HepG2 (cell line): Measurements from ENCODE around the gene SRSF8. TPM values are rescaled to one million over a fixed set of nuclear protein-coding genes. Genes with fewer than 3 reads are reported as not detected.

ENCODE experiments used
- ATAC-seq: fragments of 200-7000 bp; cut with Tn5 transposase; 3 replicates; pipeline ENCODE4 v1.9.1; 2020; ENCODE audit warnings: mild to moderate bottlenecking, moderate library complexity
- BruUV-seq: library from RNA; stranded (reverse); fragments of 400-500 nt; replicated peaks from 2 replicates; lab custom pipeline; 2021; lab: Mats Ljungman, UMichigan
- CTCF ChIA-PET: fragments of 300-600 bp; formaldehyde crosslinking; extraction: SDS; loops from one replicate; lab custom pipeline; 2021; ENCODE audit warnings: low total read pairs, inconsistent platforms, low intra/inter-chr PET ratio; lab: Yijun Ruan, JAX
- POLR2A ChIA-PET: fragments of 350-600 bp; sonication (Branson Sonifier 250); formaldehyde crosslinking; loops from one replicate; lab custom pipeline; 2020; ENCODE audit warnings: antibody characterized with exemption, inconsistent platforms; lab: Yijun Ruan, JAX
- DNase-seq: peaks from one replicate; pipeline ENCODE4 v3.0.0-alpha.2; 2015; ENCODE audit warnings: low spot score
- FAIRE-seq: peaks from 3 replicates; lab custom pipeline; 2011; peaks lifted over from hg19 to GRCh38; lab: Jason Lieb, UNC
- H2AFZ ChIP-seq: one replicate; pipeline ENCODE4 v1.6.1; 2011; ENCODE audit warnings: low read length, inconsistent platforms
- H3K27ac ChIP-seq: fragments of 300-600 bp; 3 replicates; pipeline ENCODE4 v1.8.0; 2011; ENCODE audit warnings: mixed run types, mild to moderate bottlenecking, mixed read lengths, low read length, inconsistent platforms; ENCODE audit not compliant: insufficient read depth; ENCODE audit errors: extremely low read length
- H3K27me3 ChIP-seq, 2 experiments: fragments of 200-600 bp in 1 of 2; 2 replicates in 1 of 2; 3 replicates in 1 of 2; pipeline versions ENCODE4 v1.6.0 to v1.8.0; 2011; ENCODE audit warnings: low read length in 2 of 2, mild to moderate bottlenecking in 2 of 2, moderate library complexity in 2 of 2, inconsistent platforms in 1 of 2; ENCODE audit not compliant: insufficient read depth in 2 of 2, control insufficient read depth in 1 of 2
- H3K36me3 ChIP-seq, 2 experiments: fragments of 200-600 bp in 1 of 2; replicated peaks in 1 of 2; 2 replicates in 1 of 2; 3 replicates in 1 of 2; pipeline versions ENCODE4 v1.5.1 to v1.8.0; 2011; ENCODE audit warnings: low read length in 2 of 2, inconsistent platforms in 1 of 2; ENCODE audit not compliant: insufficient read depth in 2 of 2, control insufficient read depth in 1 of 2
- H3K4me1 ChIP-seq: 2 replicates; pipeline ENCODE4 v1.5.1; 2012; ENCODE audit warnings: low read length, inconsistent platforms; ENCODE audit not compliant: insufficient read depth
- H3K4me2 ChIP-seq: 2 replicates; pipeline ENCODE4 v1.6.0; 2011; ENCODE audit warnings: low read depth, low read length, inconsistent platforms
- H3K4me3 ChIP-seq, 3 experiments: fragments of 200-600 bp in 1 of 3; sonication (generic), shearing (Covaris generic) in 1 of 3; replicated peaks in 1 of 3; 2 replicates each; pipeline ENCODE4 v1.5.1; 2011 to 2016; ENCODE audit warnings: low read length in 3 of 3, inconsistent platforms in 2 of 3, low read depth in 2 of 3, mild to moderate bottlenecking in 2 of 3, control low read depth in 1 of 3, mixed read lengths in 1 of 3; ENCODE audit not compliant: insufficient read depth in 1 of 3
- H3K79me2 ChIP-seq: one replicate; pipeline ENCODE4 v1.6.1; 2011; ENCODE audit warnings: low read length, inconsistent platforms; ENCODE audit not compliant: insufficient read depth
- H3K9ac ChIP-seq: 2 replicates; pipeline ENCODE4 v1.6.0; 2011; ENCODE audit warnings: mild to moderate bottlenecking, low read depth, low read length, inconsistent platforms; ENCODE audit not compliant: insufficient read depth
- H3K9me3 ChIP-seq: 2 replicates; pipeline ENCODE4 v1.5.1; 2012; ENCODE audit warnings: mild to moderate bottlenecking, low read length
- H4K20me1 ChIP-seq: 2 replicates; pipeline ENCODE4 v1.6.0; 2011; ENCODE audit warnings: inconsistent platforms, mild to moderate bottlenecking, low read length, moderate library complexity; ENCODE audit not compliant: insufficient read depth
- BCL6 ChIP-seq: IDR thresholded peaks from 2 replicates; pipeline ENCODE4 v1.6.1; 2016; ENCODE audit warnings: missing genetic modification reagents, missing compliant biosample characterization
- ISL2 ChIP-seq: sonication (generic); formaldehyde crosslinking; IDR thresholded peaks from 2 replicates; pipeline ENCODE4 v1.5.0; 2020; ENCODE audit warnings: missing genetic modification reagents
- JARID2 ChIP-seq: sonication (generic); formaldehyde crosslinking; IDR thresholded peaks from 2 replicates; pipeline ENCODE4 v1.8.1; 2023; ENCODE audit warnings: missing genetic modification reagents, inconsistent platforms; ENCODE audit not compliant: insufficient replicate concordance
- MBNL3 ChIP-seq: fragments of 250-450 bp; sonication (Bioruptor Pico); conservative IDR thresholded peaks from 2 replicates; pipeline ENCODE4 v1.8.0; 2022; ENCODE audit warnings: mild to moderate bottlenecking, inconsistent platforms
- NFATC3 ChIP-seq: sonication (generic); formaldehyde crosslinking; IDR thresholded peaks from 2 replicates; pipeline ENCODE4 v1.5.1; 2020; ENCODE audit warnings: mild to moderate bottlenecking, missing genetic modification reagents
- NFIB ChIP-seq: sonication (generic); formaldehyde crosslinking; IDR thresholded peaks from 2 replicates; pipeline ENCODE4 v1.9.0; 2021; ENCODE audit warnings: missing genetic modification reagents, mild to moderate bottlenecking, borderline replicate concordance
- SIX4 ChIP-seq: sonication (generic); formaldehyde crosslinking; IDR thresholded peaks from 2 replicates; pipeline ENCODE4 v1.4.0; 2020; ENCODE audit warnings: missing genetic modification reagents
- U2AF1 ChIP-seq: fragments of 200-400 bp; formaldehyde crosslinking; optimal IDR thresholded peaks from 2 replicates; pipeline ENCODE3; 2017; ENCODE audit warnings: mild to moderate bottlenecking, low read depth, low read length
- ZNF317 ChIP-seq: sonication (generic); formaldehyde crosslinking; IDR thresholded peaks from 2 replicates; pipeline ENCODE4 v1.5.0; 2020; ENCODE audit warnings: mild to moderate bottlenecking, missing genetic modification reagents
- ZNF816 ChIP-seq: sonication (generic); formaldehyde crosslinking; IDR thresholded peaks from 2 replicates; pipeline ENCODE4 v1.8.0; 2022; ENCODE audit warnings: missing genetic modification reagents, mild to moderate bottlenecking, borderline replicate concordance
- WGBS: methylation state at CpG from one replicate; pipeline ENCODE4 v1.1.6; 2017; ENCODE audit warnings: low lambda C conversion rate; 5-methylcytosine and 5-hydroxymethylcytosine counted together
- in situ Hi-C: cut with HindIII; loops from 2 replicates; pipeline ENCODE4 v1.10.0; 2017; ENCODE audit warnings: low pct_unique_long_range_greater_than_20kb; ENCODE audit not compliant: extremely low pct_ligation_motif_present
- intact Hi-C: fragments of 100-400 bp; cut with micrococcal nuclease; formaldehyde crosslinking; loops from one replicate; pipeline ENCODE4 v1.10.0; 2022; ENCODE audit not compliant: unreplicated experiment
- polyA plus RNA-seq, 8 experiments: library from polyadenylated mRNA; depleted of rRNA in 3 of 8; stranded (reverse) in 7 of 8; unstranded in 1 of 8; fragments of >200 nt; fragmentation: Illumina TruSeq in 4 of 8; extraction: Trizol in 4 of 8; gene quantifications; 2 replicates each; pipeline versions ENCODE4 v1.2.1 to v1.2.3, GENCODE V29; 2011 to 2016; ENCODE audit warnings: low read depth in 4 of 8, missing spikeins in 1 of 8, mixed read lengths in 1 of 8; ENCODE audit not compliant: insufficient read depth in 1 of 8
- total RNA-seq, 5 experiments: library from RNA; depleted of rRNA; stranded (reverse); fragments of >200 nt; fragmentation: Illumina TruSeq; extraction: Trizol; gene quantifications; 2 replicates each; pipeline ENCODE4 v1.2.3, GENCODE V29; 2016; ENCODE audit warnings: low read depth in 1 of 5
- TF ChIP-seq, protein P1 (sequence below): sonication (generic); formaldehyde crosslinking; IDR thresholded peaks from 2 replicates; pipeline ENCODE4 v1.5.1; 2020; ENCODE audit warnings: missing genetic modification reagents, mild to moderate bottlenecking, borderline replicate concordance
- TF ChIP-seq, protein P2 (sequence below): sonication (generic); formaldehyde crosslinking; conservative IDR thresholded peaks from 2 replicates; pipeline ENCODE4 v1.8.0; 2022; ENCODE audit warnings: low read depth, missing genetic modification reagents
- TF ChIP-seq, protein P3 (sequence below): sonication (generic); formaldehyde crosslinking; IDR thresholded peaks from 2 replicates; pipeline ENCODE4 v1.8.0; 2022; ENCODE audit warnings: mild to moderate bottlenecking, missing genetic modification reagents; ENCODE audit not compliant: insufficient replicate concordance
- TF ChIP-seq, protein P4 (sequence below): sonication (generic); formaldehyde crosslinking; IDR thresholded peaks from 2 replicates; pipeline ENCODE4 v1.4.0; 2020; ENCODE audit warnings: missing genetic modification reagents, mild to moderate bottlenecking, borderline replicate concordance

SRSF8 gene
- total and polyA plus RNA-seq, 2 of the 13 experiments (the other 11 are each of a cell fraction or from before 2014, with no cell fraction given) = 21.8 to 25.8 TPM

DNA sequence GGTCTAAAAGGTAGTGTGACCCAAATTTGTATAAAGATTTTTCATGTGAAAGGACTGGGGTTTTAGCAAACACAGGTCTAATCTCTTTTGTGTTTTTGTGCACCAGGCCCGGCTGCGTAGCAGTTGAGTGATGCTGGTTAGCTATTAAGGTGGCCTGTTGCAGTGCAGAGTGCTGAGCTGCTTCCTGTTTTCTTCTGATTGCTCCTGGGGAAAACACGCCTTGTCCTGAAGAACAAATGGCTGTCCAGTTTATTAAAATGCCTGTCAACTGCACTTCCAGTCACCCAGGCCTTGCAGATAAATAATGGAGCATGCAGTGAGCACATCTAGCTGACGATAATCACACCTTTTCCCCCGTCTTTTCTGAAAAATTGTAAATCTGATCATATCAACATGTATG is 1.8 kb downstream of the SRSF8 start:
- POLR2A ChIA-PET = interaction anchor here (0.6 to 3.5 kb wide), 10 partner anchors 8 to 1321 kb away, joined by 3 to 48 read pairs (median 10); partner anchors contain the start of genes CCDC82, CEP57, CWC15 and ENDOD1
- FAIRE-seq = peak; percentile 73
- in situ Hi-C loops = loop anchor here (10.0 kb wide), 1 partner anchor 636 kb away; no protein-coding TSS in a partner anchor
- TF ChIP-seq NFATC3 (CRISPR knock-in tag) (no peak), ZNF816 (CRISPR knock-in tag) (no peak), ZNF317 (CRISPR knock-in tag) (no peak), MBNL3 (CRISPR knock-in tag) (no peak), SIX4 (CRISPR knock-in tag) (no peak), JARID2 (CRISPR knock-in tag) (no peak), BCL6 (CRISPR knock-in tag) (no peak), NFIB (CRISPR knock-in tag) (no peak), ISL2 (CRISPR knock-in tag) (0 out of 2 replicates have a peak, but pooled peaks have one; percentile 42), U2AF1 (no peak)
- TF ChIP-seq, protein P1, sequence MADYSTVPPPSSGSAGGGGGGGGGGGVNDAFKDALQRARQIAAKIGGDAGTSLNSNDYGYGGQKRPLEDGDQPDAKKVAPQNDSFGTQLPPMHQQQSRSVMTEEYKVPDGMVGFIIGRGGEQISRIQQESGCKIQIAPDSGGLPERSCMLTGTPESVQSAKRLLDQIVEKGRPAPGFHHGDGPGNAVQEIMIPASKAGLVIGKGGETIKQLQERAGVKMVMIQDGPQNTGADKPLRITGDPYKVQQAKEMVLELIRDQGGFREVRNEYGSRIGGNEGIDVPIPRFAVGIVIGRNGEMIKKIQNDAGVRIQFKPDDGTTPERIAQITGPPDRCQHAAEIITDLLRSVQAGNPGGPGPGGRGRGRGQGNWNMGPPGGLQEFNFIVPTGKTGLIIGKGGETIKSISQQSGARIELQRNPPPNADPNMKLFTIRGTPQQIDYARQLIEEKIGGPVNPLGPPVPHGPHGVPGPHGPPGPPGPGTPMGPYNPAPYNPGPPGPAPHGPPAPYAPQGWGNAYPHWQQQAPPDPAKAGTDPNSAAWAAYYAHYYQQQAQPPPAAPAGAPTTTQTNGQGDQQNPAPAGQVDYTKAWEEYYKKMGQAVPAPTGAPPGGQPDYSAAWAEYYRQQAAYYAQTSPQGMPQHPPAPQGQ (CRISPR knock-in tag) = no peak
- TF ChIP-seq, protein P2, sequence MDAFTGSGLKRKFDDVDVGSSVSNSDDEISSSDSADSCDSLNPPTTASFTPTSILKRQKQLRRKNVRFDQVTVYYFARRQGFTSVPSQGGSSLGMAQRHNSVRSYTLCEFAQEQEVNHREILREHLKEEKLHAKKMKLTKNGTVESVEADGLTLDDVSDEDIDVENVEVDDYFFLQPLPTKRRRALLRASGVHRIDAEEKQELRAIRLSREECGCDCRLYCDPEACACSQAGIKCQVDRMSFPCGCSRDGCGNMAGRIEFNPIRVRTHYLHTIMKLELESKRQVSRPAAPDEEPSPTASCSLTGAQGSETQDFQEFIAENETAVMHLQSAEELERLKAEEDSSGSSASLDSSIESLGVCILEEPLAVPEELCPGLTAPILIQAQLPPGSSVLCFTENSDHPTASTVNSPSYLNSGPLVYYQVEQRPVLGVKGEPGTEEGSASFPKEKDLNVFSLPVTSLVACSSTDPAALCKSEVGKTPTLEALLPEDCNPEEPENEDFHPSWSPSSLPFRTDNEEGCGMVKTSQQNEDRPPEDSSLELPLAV = no peak
- TF ChIP-seq, protein P3, sequence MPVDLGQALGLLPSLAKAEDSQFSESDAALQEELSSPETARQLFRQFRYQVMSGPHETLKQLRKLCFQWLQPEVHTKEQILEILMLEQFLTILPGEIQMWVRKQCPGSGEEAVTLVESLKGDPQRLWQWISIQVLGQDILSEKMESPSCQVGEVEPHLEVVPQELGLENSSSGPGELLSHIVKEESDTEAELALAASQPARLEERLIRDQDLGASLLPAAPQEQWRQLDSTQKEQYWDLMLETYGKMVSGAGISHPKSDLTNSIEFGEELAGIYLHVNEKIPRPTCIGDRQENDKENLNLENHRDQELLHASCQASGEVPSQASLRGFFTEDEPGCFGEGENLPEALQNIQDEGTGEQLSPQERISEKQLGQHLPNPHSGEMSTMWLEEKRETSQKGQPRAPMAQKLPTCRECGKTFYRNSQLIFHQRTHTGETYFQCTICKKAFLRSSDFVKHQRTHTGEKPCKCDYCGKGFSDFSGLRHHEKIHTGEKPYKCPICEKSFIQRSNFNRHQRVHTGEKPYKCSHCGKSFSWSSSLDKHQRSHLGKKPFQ (CRISPR knock-in tag) = no peak
- TF ChIP-seq, protein P4, sequence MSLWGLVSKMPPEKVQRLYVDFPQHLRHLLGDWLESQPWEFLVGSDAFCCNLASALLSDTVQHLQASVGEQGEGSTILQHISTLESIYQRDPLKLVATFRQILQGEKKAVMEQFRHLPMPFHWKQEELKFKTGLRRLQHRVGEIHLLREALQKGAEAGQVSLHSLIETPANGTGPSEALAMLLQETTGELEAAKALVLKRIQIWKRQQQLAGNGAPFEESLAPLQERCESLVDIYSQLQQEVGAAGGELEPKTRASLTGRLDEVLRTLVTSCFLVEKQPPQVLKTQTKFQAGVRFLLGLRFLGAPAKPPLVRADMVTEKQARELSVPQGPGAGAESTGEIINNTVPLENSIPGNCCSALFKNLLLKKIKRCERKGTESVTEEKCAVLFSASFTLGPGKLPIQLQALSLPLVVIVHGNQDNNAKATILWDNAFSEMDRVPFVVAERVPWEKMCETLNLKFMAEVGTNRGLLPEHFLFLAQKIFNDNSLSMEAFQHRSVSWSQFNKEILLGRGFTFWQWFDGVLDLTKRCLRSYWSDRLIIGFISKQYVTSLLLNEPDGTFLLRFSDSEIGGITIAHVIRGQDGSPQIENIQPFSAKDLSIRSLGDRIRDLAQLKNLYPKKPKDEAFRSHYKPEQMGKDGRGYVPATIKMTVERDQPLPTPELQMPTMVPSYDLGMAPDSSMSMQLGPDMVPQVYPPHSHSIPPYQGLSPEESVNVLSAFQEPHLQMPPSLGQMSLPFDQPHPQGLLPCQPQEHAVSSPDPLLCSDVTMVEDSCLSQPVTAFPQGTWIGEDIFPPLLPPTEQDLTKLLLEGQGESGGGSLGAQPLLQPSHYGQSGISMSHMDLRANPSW (CRISPR knock-in tag) = 0 out of 2 replicates have a peak, but pooled peaks have one; percentile 35

More for the DNA sequence above, 1.8 kb downstream of the SRSF8 start:
- Histone ChIP-seq H3K27ac (peak overlapping the region; percentile 93), H3K9me3 (no peaks in the 10 kb centered on the region), H3K27me3 (no peaks in the 10 kb centered on the region; a peak in 1 of 5 replicates), H3K4me1 (peaks cover 18% of the 10 kb centered on the region), H4K20me1 (peaks cover 3% of the 10 kb centered on the region; the same call in 1 of the 2 replicates), H3K79me2 (peaks cover 24% of the 10 kb centered on the region), H3K36me3 (no peaks in the 10 kb centered on the region), H2AFZ (no peak overlapping the region), H3K4me3 (peak overlapping the region; percentile 80 to 97 (median 93)), H3K9ac (peak overlapping the region; percentile 94), H3K4me2 (peak overlapping the region; percentile 82)
- under 1% methylated on average over 5 of the region's 5 CpGs for WGBS
- peak; percentile 95 for DNase-seq
- peak; percentile 82 for ATAC-seq
- intact Hi-C loops = loop anchor here (1.0 to 10.0 kb wide), 5 partner anchors 70 to 722 kb away; partner anchors contain the start of genes C11orf97, CEP57, CWC15 and KDM4D
- BruUV-seq = no TSS peak
- CTCF ChIA-PET = interaction anchor here (1.8 kb wide), 1 partner anchor 83 kb away, joined by 7 read pairs; no protein-coding TSS in a partner anchor
